ENCODE measurements around the gene APMAP. TPM values are rescaled to one million over a fixed set of nuclear protein-coding genes. Genes with fewer than 3 reads are reported as not detected.

The APMAP gene
- total and polyA plus RNA-seq, 4 donors = 132 to 378 (median 234) TPM

GRCh38 chr20:25036331-25036936 is 43.9 kb upstream of the APMAP start:
- DNase-seq (ENCODE audit: low spot score) = no peak
- Histone ChIP-seq H3K4me1 (ENCODE audit: control insufficient read depth in 4 of 4, insufficient read depth in 4 of 4, low read length in 3 of 4) (peaks cover 10 to 43% (median 29%) of the 10 kb centered on the region in 4 donors), H3K4me3 (ENCODE audit: low read depth in 1 of 3, low read length in 3 of 3) (no peak overlapping the region), H3K36me3 (ENCODE audit: control insufficient read depth in 4 of 4, insufficient read depth in 3 of 4, low read depth in 1 of 4, low read length in 3 of 4) (no peaks in the 10 kb centered on the region), H3K9me3 (ENCODE audit: control insufficient read depth in 4 of 4, low read length in 3 of 4) (no peaks in the 10 kb centered on the region), H3K27ac (ENCODE audit: low read depth in 1 of 2, low read length in 2 of 2) (no peak overlapping the region), H3K9ac (ENCODE audit: low read depth in 1 of 2, low read length in 2 of 2) (no peak overlapping the region), H3K27me3 (ENCODE audit: control insufficient read depth in 4 of 4, insufficient read depth in 4 of 4, low read length in 3 of 4) (no peaks in the 10 kb centered on the region)
- TF ChIP-seq YY1 (IDR thresholded peaks at IDR 0.05) (no peak), MAX (IDR thresholded peaks at IDR 0.05) (no peak), REST (IDR thresholded peaks at IDR 0.05) (no peak), FOXA1 (IDR thresholded peaks at IDR 0.05) (no peak), EGR1 (IDR thresholded peaks at IDR 0.05; ENCODE audit: low read depth in 2 of 2) (no peak), RAD21 (IDR thresholded peaks at IDR 0.05) (no peak), HNF4G (IDR thresholded peaks at IDR 0.05) (no peak), TAF1 (conservative IDR thresholded peaks at IDR 0.05) (no peak)
- WGBS = 66% methylated on average over 7 of the region's 7 CpGs

- no peaks in the 10 kb centered on the region for H3K36me3 ChIP-seq (ENCODE audit: control insufficient read depth in 4 of 4, insufficient read depth in 3 of 4, low read depth in 1 of 4, low read length in 3 of 4)
These were observed 43.4 kb upstream of the APMAP start for GRCh38 chr20:25035921-25036320.

More at GRCh38 chr20:25035921-25036320, 43.4 kb upstream of the APMAP start:
- Histone ChIP-seq H3K9ac (ENCODE audit: low read depth in 1 of 2, low read length in 2 of 2) (no peak overlapping the region), H3K27ac (ENCODE audit: low read depth in 1 of 2, low read length in 2 of 2) (no peak overlapping the region), H3K27me3 (ENCODE audit: control insufficient read depth in 4 of 4, insufficient read depth in 4 of 4, low read length in 3 of 4) (no peaks in the 10 kb centered on the region), H3K4me1 (ENCODE audit: control insufficient read depth in 4 of 4, insufficient read depth in 4 of 4, low read length in 3 of 4) (peaks cover 10 to 40% (median 26%) of the 10 kb centered on the region in 4 donors), H3K9me3 (ENCODE audit: control insufficient read depth in 4 of 4, low read length in 3 of 4) (no peaks in the 10 kb centered on the region), H3K4me3 (ENCODE audit: low read depth in 1 of 3, low read length in 3 of 3) (no peak overlapping the region)
- DNase-seq (ENCODE audit: low spot score) = no peak
- TF ChIP-seq CTCF (IDR thresholded peaks at IDR 0.05; ENCODE audit: low read depth, low read length, missing input control) (no peak), EGR1 (IDR thresholded peaks at IDR 0.05; ENCODE audit: low read depth in 2 of 2) (no peak), MAX (IDR thresholded peaks at IDR 0.05) (no peak), YY1 (IDR thresholded peaks at IDR 0.05) (no peak), FOXA1 (IDR thresholded peaks at IDR 0.05) (no peak), GABPA (IDR thresholded peaks at IDR 0.05 in 1 of 2, conservative IDR thresholded peaks at IDR 0.05 in 1 of 2) (no peak), REST (IDR thresholded peaks at IDR 0.05) (no peak), JUND (IDR thresholded peaks at IDR 0.05) (no peak), RXRA (IDR thresholded peaks at IDR 0.05) (no peak), FOXA2 (IDR thresholded peaks at IDR 0.05) (no peak), SP1 (IDR thresholded peaks at IDR 0.05) (no peak), NR2F2 (IDR thresholded peaks at IDR 0.05) (no peak), ZBTB33 (IDR thresholded peaks at IDR 0.05) (no peak), HNF4A (conservative IDR thresholded peaks at IDR 0.05) (no peak)
- 64% methylated on average over 4 of the region's 4 CpGs for WGBS

Measured in liver (tissue), 9 donors.